HepG2 (cell line): ENCODE results near the gene UBXN2A. TPM values are rescaled to one million over a fixed set of nuclear protein-coding genes. Genes with fewer than 3 reads are reported as not detected.

ENCODE experiments used
- DBP ChIP-seq: sonication (generic); formaldehyde crosslinking; IDR thresholded peaks from 2 replicates; pipeline ENCODE4 v1.4.0; 2020; ENCODE audit warnings: missing genetic modification reagents; ENCODE audit errors: not compliant biosample characterization
- DMTF1 ChIP-seq: sonication (generic); formaldehyde crosslinking; IDR thresholded peaks from 2 replicates; pipeline ENCODE4 v1.4.0; 2020; ENCODE audit warnings: mild to moderate bottlenecking, missing genetic modification reagents
- DNMT1 ChIP-seq: sonication (generic); formaldehyde crosslinking; IDR thresholded peaks from 2 replicates; pipeline ENCODE4 v1.5.1; 2020; ENCODE audit warnings: mild to moderate bottlenecking, missing genetic modification reagents
- ERF ChIP-seq: IDR thresholded peaks from 2 replicates; pipeline ENCODE4 v1.6.1; 2018; ENCODE audit warnings: missing biosample characterization, missing genetic modification reagents
- FLYWCH1 ChIP-seq: sonication (generic); formaldehyde crosslinking; IDR thresholded peaks from 2 replicates; pipeline ENCODE4 v1.8.1; 2023; ENCODE audit warnings: mild to moderate bottlenecking, missing genetic modification reagents
- FOXM1 ChIP-seq: sonication (generic); formaldehyde crosslinking; IDR thresholded peaks from 2 replicates; pipeline ENCODE4 v1.5.0; 2020; ENCODE audit warnings: missing genetic modification reagents
- PHF20 ChIP-seq: sonication (generic); formaldehyde crosslinking; IDR thresholded peaks from 2 replicates; pipeline ENCODE4 v1.5.0; 2020; ENCODE audit warnings: mild to moderate bottlenecking, missing genetic modification reagents
- PRMT3 ChIP-seq: sonication (generic); formaldehyde crosslinking; IDR thresholded peaks from 2 replicates; pipeline ENCODE4 v1.8.1; 2022; ENCODE audit warnings: low read depth, mild to moderate bottlenecking, moderate library complexity, missing genetic modification reagents, borderline replicate concordance
- TRIM22 ChIP-seq: fragments of 450-650 bp; IDR thresholded peaks from 2 replicates; pipeline ENCODE4 v1.6.1; 2017
- ZBED4 ChIP-seq: sonication (generic); formaldehyde crosslinking; IDR thresholded peaks from 2 replicates; pipeline ENCODE4 v1.4.0; 2020; ENCODE audit warnings: missing genetic modification reagents, borderline replicate concordance
- ZNF205 ChIP-seq: IDR thresholded peaks from 2 replicates; pipeline ENCODE4 v1.6.1; 2018; ENCODE audit warnings: missing biosample characterization, missing genetic modification reagents
- ZNF337 ChIP-seq: sonication (generic); formaldehyde crosslinking; IDR thresholded peaks from 2 replicates; pipeline ENCODE4 v1.5.1; 2020; ENCODE audit warnings: missing genetic modification reagents, low read depth, mild to moderate bottlenecking, borderline replicate concordance
- ZNF367 ChIP-seq: sonication (generic); formaldehyde crosslinking; IDR thresholded peaks from 2 replicates; pipeline ENCODE4 v1.4.0; 2020; ENCODE audit warnings: missing genetic modification reagents, borderline replicate concordance
- ZNF503 ChIP-seq: sonication (generic); formaldehyde crosslinking; IDR thresholded peaks from 2 replicates; pipeline ENCODE4 v1.4.0; 2020; ENCODE audit warnings: missing genetic modification reagents
- ZNF547 ChIP-seq: sonication (generic); formaldehyde crosslinking; IDR thresholded peaks from 2 replicates; pipeline ENCODE4 v1.5.1; 2020; ENCODE audit warnings: mild to moderate bottlenecking, missing genetic modification reagents
- ZNF672 ChIP-seq: sonication (generic); formaldehyde crosslinking; IDR thresholded peaks from 2 replicates; pipeline ENCODE4 v1.8.1; 2022; ENCODE audit warnings: missing genetic modification reagents
- ZNF674 ChIP-seq: sonication (generic); formaldehyde crosslinking; IDR thresholded peaks from 2 replicates; pipeline ENCODE4 v1.5.0; 2020; ENCODE audit warnings: low read depth, mild to moderate bottlenecking, missing genetic modification reagents
- ZSCAN20 ChIP-seq: sonication (generic); formaldehyde crosslinking; IDR thresholded peaks from 2 replicates; pipeline ENCODE4 v1.4.0; 2020; ENCODE audit warnings: missing genetic modification reagents, mild to moderate bottlenecking, borderline replicate concordance
- polyA plus RNA-seq, 8 experiments: library from polyadenylated mRNA; depleted of rRNA in 3 of 8; stranded (reverse) in 7 of 8; unstranded in 1 of 8; fragments of >200 nt; fragmentation: Illumina TruSeq in 4 of 8; extraction: Trizol in 4 of 8; gene quantifications; 2 replicates each; pipeline versions ENCODE4 v1.2.1 to v1.2.3, GENCODE V29; 2011 to 2016; ENCODE audit warnings: low read depth in 4 of 8, missing spikeins in 1 of 8, mixed read lengths in 1 of 8; ENCODE audit not compliant: insufficient read depth in 1 of 8
- total RNA-seq, 5 experiments: library from RNA; depleted of rRNA; stranded (reverse); fragments of >200 nt; fragmentation: Illumina TruSeq; extraction: Trizol; gene quantifications; 2 replicates each; pipeline ENCODE4 v1.2.3, GENCODE V29; 2016; ENCODE audit warnings: low read depth in 1 of 5

UBXN2A gene
- total and polyA plus RNA-seq, 2 of the 13 experiments (the other 11 are each of a cell fraction or from before 2014, with no cell fraction given) = 8.3 to 20.9 TPM

GRCh38 chr2:23940718-23941620 lies 706 bp downstream of the UBXN2A start (continued):
- no peak for TF ChIP-seq ZNF672 (CRISPR knock-in tag)
- TF ChIP-seq ZNF547 (CRISPR knock-in tag) = no peak
- no peak for TF ChIP-seq ZNF337
- TF ChIP-seq FOXM1 (CRISPR knock-in tag) = no peak
- TF ChIP-seq DMTF1 (CRISPR knock-in tag) = no peak
- TF ChIP-seq PHF20 = peak; percentile 61; the same call in 1 of the 2 replicates
- no peak for TF ChIP-seq ZNF367 (CRISPR knock-in tag)
- TF ChIP-seq TRIM22 = no peak
- TF ChIP-seq PRMT3 (CRISPR knock-in tag) = no peak
- TF ChIP-seq ZNF674 (CRISPR knock-in tag) = no peak; the same call in 1 of the 2 replicates
- TF ChIP-seq ZNF503 = 0 out of 2 replicates have a peak, but pooled peaks have one; percentile 26
- TF ChIP-seq ERF (CRISPR knock-in tag) = no peak
- TF ChIP-seq DNMT1 (CRISPR knock-in tag) = no peak; the same call in 1 of the 2 replicates
- TF ChIP-seq ZBED4 (CRISPR knock-in tag) = 0 out of 2 replicates have a peak, but pooled peaks have one; percentile 28
- TF ChIP-seq FLYWCH1 = no peak
- peak; percentile 65; the same call in 1 of the 2 replicates for TF ChIP-seq ZSCAN20 (CRISPR knock-in tag)
- TF ChIP-seq DBP = no peak
- TF ChIP-seq ZNF205 (CRISPR knock-in tag) = no peak
